Mucosa of rectum (tissue), 2 donors: Measurements from ENCODE around the gene CPA1.
"Not testable (repeated sequence)": the region's sequence is repeated elsewhere in the genome, so short reads cannot be mapped to it uniquely, and the experiment has no call there.

ENCODE experiments used
- H3K27ac ChIP-seq, 2 donors: one replicate each; pipeline ENCODE4 v1.7.0; 2013; ENCODE audit warnings: inconsistent platforms in 2 of 2, low read depth in 2 of 2, low read length in 2 of 2
- H3K27me3 ChIP-seq, 2 donors: one replicate each; pipeline ENCODE4 v1.7.0; 2013; ENCODE audit warnings: low read length in 2 of 2; ENCODE audit not compliant: control insufficient read depth in 2 of 2, insufficient read depth in 2 of 2
- H3K36me3 ChIP-seq, 2 donors: one replicate each; pipeline ENCODE4 v1.7.0; 2013; ENCODE audit warnings: low read length in 2 of 2; ENCODE audit not compliant: control insufficient read depth in 2 of 2, insufficient read depth in 2 of 2
- H3K4me1 ChIP-seq, 2 donors: one replicate each; pipeline ENCODE4 v1.7.0; 2013; ENCODE audit warnings: low read length in 2 of 2, mild to moderate bottlenecking in 1 of 2; ENCODE audit not compliant: control insufficient read depth in 2 of 2, insufficient read depth in 2 of 2
- H3K4me3 ChIP-seq, 2 donors: one replicate each; pipeline ENCODE4 v1.7.0; 2013; ENCODE audit warnings: low read length in 2 of 2
- H3K9ac ChIP-seq, 2 donors: one replicate each; pipeline ENCODE4 v1.7.0; 2013; ENCODE audit warnings: low read length in 2 of 2, low read depth in 1 of 2, mild to moderate bottlenecking in 1 of 2
- H3K9me3 ChIP-seq, 2 donors: one replicate each; pipeline ENCODE4 v1.7.0; 2013; ENCODE audit warnings: low read length in 2 of 2; ENCODE audit not compliant: control insufficient read depth in 2 of 2
- donor health status: healthy.
- donor health status: Normal muscosa, but diverticular disease.

Gene CPA1

GRCh38 chr7:130372402-130373165 is 7.7 kb upstream of the CPA1 start:
- Histone ChIP-seq H3K4me3 (no peak overlapping the region), H3K36me3 (no peaks in the 10 kb centered on the region), H3K27me3 (no peaks in the 10 kb centered on the region), H3K9me3 (no peaks in the 10 kb centered on the region), H3K9ac (no peak overlapping the region), H3K4me1 (peaks cover 0 to 7% of the 10 kb centered on the region in 2 donors), H3K27ac (peak overlapping the region; percentile 70 to 75)

- Histone ChIP-seq H3K9ac (no peak overlapping the region), H3K4me1 (peaks cover 0 to 3% of the 10 kb centered on the region in 2 donors), H3K27me3 (no peaks in the 10 kb centered on the region), H3K9me3 (no peaks in the 10 kb centered on the region), H3K4me3 (no peak overlapping the region), H3K36me3 (no peaks in the 10 kb centered on the region), H3K27ac (peak overlapping the region; percentile 70 to 75)
Measured at GRCh38 chr7:130374507-130374906, 5.8 kb upstream of the CPA1 start.

GRCh38 chr7:130376461-130376860 is 3.8 kb upstream of the CPA1 start:
- H3K9ac ChIP-seq, H3K9me3 ChIP-seq, H3K27ac ChIP-seq, H3K4me1 ChIP-seq, H3K27me3 ChIP-seq, H3K4me3 ChIP-seq, H3K36me3 ChIP-seq: not testable (repeated sequence)

GRCh38 chr7:130377178-130377577 is 3.1 kb upstream of the CPA1 start:
- Histone ChIP-seq H3K4me1 (peaks cover 0 to 2% of the 10 kb centered on the region in 2 donors), H3K9me3 (no peaks in the 10 kb centered on the region), H3K36me3 (no peaks in the 10 kb centered on the region), H3K27ac (no peak overlapping the region), H3K4me3 (no peak overlapping the region), H3K27me3 (no peaks in the 10 kb centered on the region), H3K9ac (no peak overlapping the region)

- Histone ChIP-seq H3K4me1 (no peaks in the 10 kb centered on the region), H3K36me3 (no peaks in the 10 kb centered on the region), H3K9ac (no peak overlapping the region), H3K27ac (no peak overlapping the region), H3K4me3 (no peak overlapping the region), H3K9me3 (no peaks in the 10 kb centered on the region), H3K27me3 (no peaks in the 10 kb centered on the region)
Measured at GRCh38 chr7:130379019-130379418, 1.3 kb upstream of the CPA1 start.

GRCh38 chr7:130379532-130379920 is 768 bp upstream of the CPA1 start:
- no peaks in the 10 kb centered on the region for H3K4me1 ChIP-seq
- H3K36me3 ChIP-seq, result no peaks in the 10 kb centered on the region
- H3K9ac ChIP-seq, result no peak overlapping the region
- no peak overlapping the region for H3K27ac ChIP-seq
- no peaks in the 10 kb centered on the region for H3K9me3 ChIP-seq
- no peaks in the 10 kb centered on the region for H3K27me3 ChIP-seq
- H3K4me3 ChIP-seq, result no peak overlapping the region

GRCh38 chr7:130380861-130381455 is 664 bp downstream of the CPA1 start:
- Histone ChIP-seq H3K27ac (no peak overlapping the region), H3K27me3 (no peaks in the 10 kb centered on the region), H3K4me3 (no peak overlapping the region)

GRCh38 chr7:130381468-130382312 is 1.4 kb downstream of the CPA1 start:
- H3K4me1 ChIP-seq, result no peaks in the 10 kb centered on the region
- no peaks in the 10 kb centered on the region for H3K36me3 ChIP-seq
- H3K9ac ChIP-seq, result no peak overlapping the region
- no peaks in the 10 kb centered on the region for H3K9me3 ChIP-seq
- H3K27ac ChIP-seq, result no peak overlapping the region
- H3K4me3 ChIP-seq, result no peak overlapping the region
- H3K27me3 ChIP-seq, result no peaks in the 10 kb centered on the region

More at GRCh38 chr7:130380861-130381455, 664 bp downstream of the CPA1 start:
- Histone ChIP-seq H3K4me1 (no peaks in the 10 kb centered on the region), H3K9ac (no peak overlapping the region), H3K36me3 (no peaks in the 10 kb centered on the region), H3K9me3 (no peaks in the 10 kb centered on the region)

- Histone ChIP-seq H3K27ac (no peak overlapping the region), H3K9me3 (no peaks in the 10 kb centered on the region), H3K9ac (no peak overlapping the region), H3K36me3 (no peaks in the 10 kb centered on the region), H3K4me3 (no peak overlapping the region), H3K27me3 (no peaks in the 10 kb centered on the region), H3K4me1 (no peaks in the 10 kb centered on the region)
Measured at GRCh38 chr7:130383187-130383980, 3.1 kb downstream of the CPA1 start.
